ENCODE results near the gene MGA.
"Not testable (repeated sequence)": the region's sequence is repeated elsewhere in the genome, so short reads cannot be mapped to it uniquely, and the experiment has no call there.

GRCh38 chr15:41735492-41735891 lies 75.3 kb downstream of the MGA start:
- TF ChIP-seq POLR2AphosphoS5 (IDR thresholded peaks at IDR 0.05; ENCODE audit: low read depth), result not testable (repeated sequence)
- TF ChIP-seq, protein P1, sequence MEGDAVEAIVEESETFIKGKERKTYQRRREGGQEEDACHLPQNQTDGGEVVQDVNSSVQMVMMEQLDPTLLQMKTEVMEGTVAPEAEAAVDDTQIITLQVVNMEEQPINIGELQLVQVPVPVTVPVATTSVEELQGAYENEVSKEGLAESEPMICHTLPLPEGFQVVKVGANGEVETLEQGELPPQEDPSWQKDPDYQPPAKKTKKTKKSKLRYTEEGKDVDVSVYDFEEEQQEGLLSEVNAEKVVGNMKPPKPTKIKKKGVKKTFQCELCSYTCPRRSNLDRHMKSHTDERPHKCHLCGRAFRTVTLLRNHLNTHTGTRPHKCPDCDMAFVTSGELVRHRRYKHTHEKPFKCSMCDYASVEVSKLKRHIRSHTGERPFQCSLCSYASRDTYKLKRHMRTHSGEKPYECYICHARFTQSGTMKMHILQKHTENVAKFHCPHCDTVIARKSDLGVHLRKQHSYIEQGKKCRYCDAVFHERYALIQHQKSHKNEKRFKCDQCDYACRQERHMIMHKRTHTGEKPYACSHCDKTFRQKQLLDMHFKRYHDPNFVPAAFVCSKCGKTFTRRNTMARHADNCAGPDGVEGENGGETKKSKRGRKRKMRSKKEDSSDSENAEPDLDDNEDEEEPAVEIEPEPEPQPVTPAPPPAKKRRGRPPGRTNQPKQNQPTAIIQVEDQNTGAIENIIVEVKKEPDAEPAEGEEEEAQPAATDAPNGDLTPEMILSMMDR (IDR thresholded peaks at IDR 0.05; ENCODE audit: insufficient read depth, low read length), result not testable (repeated sequence)

Measured in HL-60 (cell line).